Fibroblast of the aortic adventitia (primary cell): ENCODE results near the gene FRYL. TPM values are rescaled to one million over a fixed set of nuclear protein-coding genes. Genes with fewer than 3 reads are reported as not detected.

Experiments used
- DNase-seq: peaks from one replicate; pipeline ENCODE4 v3.0.0-alpha.2; 2010; ENCODE audit warnings: low read depth
- H3K4me3 ChIP-seq: 2 replicates; pipeline ENCODE4 v1.5.1; 2011; ENCODE audit warnings: low read depth, mild to moderate bottlenecking, control low read depth, low read length, moderate library complexity
- total RNA-seq: library from RNA; depleted of rRNA; stranded (reverse); fragments of >200 nt; gene quantifications from 2 replicates; pipeline ENCODE4 v1.2.3, GENCODE V29; 2012; ENCODE audit warnings: low replicate concordance
- TF ChIP-seq, protein P1 (sequence below): IDR thresholded peaks from 2 replicates; pipeline ENCODE4 v1.5.1; 2011; ENCODE audit warnings: mild to moderate bottlenecking, low read length, control low read depth, inconsistent platforms; ENCODE audit not compliant: insufficient read depth

Gene FRYL
- total RNA-seq, 1 donor: 60.3 TPM

- no peak for DNase-seq
- TF ChIP-seq, protein P1, sequence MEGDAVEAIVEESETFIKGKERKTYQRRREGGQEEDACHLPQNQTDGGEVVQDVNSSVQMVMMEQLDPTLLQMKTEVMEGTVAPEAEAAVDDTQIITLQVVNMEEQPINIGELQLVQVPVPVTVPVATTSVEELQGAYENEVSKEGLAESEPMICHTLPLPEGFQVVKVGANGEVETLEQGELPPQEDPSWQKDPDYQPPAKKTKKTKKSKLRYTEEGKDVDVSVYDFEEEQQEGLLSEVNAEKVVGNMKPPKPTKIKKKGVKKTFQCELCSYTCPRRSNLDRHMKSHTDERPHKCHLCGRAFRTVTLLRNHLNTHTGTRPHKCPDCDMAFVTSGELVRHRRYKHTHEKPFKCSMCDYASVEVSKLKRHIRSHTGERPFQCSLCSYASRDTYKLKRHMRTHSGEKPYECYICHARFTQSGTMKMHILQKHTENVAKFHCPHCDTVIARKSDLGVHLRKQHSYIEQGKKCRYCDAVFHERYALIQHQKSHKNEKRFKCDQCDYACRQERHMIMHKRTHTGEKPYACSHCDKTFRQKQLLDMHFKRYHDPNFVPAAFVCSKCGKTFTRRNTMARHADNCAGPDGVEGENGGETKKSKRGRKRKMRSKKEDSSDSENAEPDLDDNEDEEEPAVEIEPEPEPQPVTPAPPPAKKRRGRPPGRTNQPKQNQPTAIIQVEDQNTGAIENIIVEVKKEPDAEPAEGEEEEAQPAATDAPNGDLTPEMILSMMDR: no peak
- H3K4me3 ChIP-seq: no peak overlapping the region
Measured at GRCh38 chr4:48796191-48796926, 16.3 kb upstream of the FRYL start.

- DNase-seq: no peak
- TF ChIP-seq, protein P1: no peak
- H3K4me3 ChIP-seq: no peak overlapping the region
Measured at GRCh38 chr4:48795108-48795507, 15.0 kb upstream of the FRYL start.

DNA sequence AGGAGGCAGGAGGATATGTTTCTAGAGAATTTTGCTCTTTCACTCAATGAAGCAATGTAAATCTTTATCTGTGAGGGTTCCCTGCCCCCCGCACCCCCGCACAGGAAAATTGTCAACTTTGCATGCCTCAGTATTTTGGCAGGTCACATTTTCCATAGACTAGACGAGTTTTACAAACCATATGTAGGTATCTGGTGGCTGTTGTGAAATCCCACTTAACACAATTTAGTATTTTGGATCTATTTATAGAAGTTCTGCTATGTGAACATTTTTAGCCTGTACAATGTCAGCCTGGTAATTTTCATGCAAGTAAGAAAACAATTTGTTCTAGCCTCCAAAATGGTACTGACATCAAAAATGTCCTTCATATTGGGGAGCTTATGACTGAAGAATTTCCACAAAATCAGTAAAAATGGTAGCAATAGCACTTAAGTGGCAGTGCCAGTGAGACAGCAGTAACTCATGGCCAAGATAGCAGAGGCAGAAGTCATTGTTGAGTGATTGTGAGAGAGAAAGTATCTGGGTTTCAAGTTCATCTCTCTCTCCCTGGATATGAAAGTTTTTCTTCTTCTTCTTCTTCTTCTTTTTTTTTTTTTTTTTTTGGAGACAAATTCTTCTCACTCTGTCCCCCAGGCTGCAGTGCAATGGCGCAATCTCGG is 12.4 kb upstream of the FRYL start:
- peak; percentile 50 for DNase-seq
- TF ChIP-seq, protein P1: no peak
- H3K4me3 ChIP-seq: no peak overlapping the region

DNA sequence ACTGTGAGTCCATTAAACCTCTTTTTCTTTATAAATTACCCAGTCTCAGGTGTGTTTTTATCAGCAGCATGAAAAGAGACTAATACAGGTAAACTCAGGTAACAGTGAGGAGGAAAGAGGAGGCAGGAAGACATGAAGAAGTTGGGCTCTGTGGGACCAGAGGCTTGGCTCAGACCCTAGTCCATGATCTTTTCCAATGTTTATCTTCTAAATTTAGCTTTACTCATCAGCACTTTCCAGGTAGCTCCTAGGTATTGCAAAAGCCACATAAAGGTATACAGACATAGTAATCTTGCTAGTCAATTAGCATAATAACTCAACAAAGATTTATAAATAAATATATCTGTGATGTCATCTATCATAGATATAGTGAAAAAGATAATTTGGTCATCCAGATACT is 11.2 kb upstream of the FRYL start:
- no peak for DNase-seq
- TF ChIP-seq, protein P1: no peak
- H3K4me3 ChIP-seq: no peak overlapping the region

GRCh38 chr4:48790561-48790960 is 10.5 kb upstream of the FRYL start:
- DNase-seq: no peak
- TF ChIP-seq, protein P1: no peak

GRCh38 chr4:48787056-48787455 is 7.0 kb upstream of the FRYL start:
- TF ChIP-seq, protein P1: no peak
- peak; percentile 6 for DNase-seq
- no peak overlapping the region for H3K4me3 ChIP-seq

More at GRCh38 chr4:48790561-48790960, 10.5 kb upstream of the FRYL start:
- no peak overlapping the region for H3K4me3 ChIP-seq
